Measurements from ENCODE around the gene PLCL1.

The PLCL1 gene

DNA sequence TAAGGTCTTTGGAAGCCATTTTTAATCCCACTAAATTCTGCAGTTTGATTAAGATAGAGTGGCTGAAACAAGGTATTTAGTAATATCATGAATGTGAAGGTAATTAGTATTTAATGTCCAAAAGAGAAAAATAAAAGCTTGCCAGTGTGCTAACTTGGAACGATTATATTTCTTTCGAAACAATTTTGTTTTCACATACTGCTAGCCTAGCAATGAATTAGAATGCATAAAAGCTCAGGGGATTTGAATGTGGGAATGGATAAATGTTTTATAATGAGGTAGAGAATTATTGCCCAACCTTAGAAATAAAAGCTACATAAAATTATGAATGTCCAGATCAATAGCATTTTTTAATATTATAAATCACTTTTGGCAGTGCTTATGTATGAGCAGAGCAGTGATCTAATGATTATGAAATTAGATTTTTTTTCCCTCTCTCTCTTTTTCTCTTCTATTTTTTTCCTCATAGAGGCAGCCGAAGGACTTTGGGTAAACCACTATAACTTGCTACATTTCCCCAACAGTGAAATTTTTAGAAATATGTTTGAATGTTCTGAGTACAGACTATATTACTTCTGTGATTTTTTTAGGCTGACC lies 75.5 kb downstream of the PLCL1 start:
- no peak overlapping the region for H3K4me3 ChIP-seq (ENCODE audit: low read depth, low read length)
- TF ChIP-seq, protein P1, sequence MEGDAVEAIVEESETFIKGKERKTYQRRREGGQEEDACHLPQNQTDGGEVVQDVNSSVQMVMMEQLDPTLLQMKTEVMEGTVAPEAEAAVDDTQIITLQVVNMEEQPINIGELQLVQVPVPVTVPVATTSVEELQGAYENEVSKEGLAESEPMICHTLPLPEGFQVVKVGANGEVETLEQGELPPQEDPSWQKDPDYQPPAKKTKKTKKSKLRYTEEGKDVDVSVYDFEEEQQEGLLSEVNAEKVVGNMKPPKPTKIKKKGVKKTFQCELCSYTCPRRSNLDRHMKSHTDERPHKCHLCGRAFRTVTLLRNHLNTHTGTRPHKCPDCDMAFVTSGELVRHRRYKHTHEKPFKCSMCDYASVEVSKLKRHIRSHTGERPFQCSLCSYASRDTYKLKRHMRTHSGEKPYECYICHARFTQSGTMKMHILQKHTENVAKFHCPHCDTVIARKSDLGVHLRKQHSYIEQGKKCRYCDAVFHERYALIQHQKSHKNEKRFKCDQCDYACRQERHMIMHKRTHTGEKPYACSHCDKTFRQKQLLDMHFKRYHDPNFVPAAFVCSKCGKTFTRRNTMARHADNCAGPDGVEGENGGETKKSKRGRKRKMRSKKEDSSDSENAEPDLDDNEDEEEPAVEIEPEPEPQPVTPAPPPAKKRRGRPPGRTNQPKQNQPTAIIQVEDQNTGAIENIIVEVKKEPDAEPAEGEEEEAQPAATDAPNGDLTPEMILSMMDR (IDR thresholded peaks at IDR 0.05; ENCODE audit: control insufficient read depth, extremely low read depth, insufficient read depth) = no peak
- DNase-seq (ENCODE audit: low read depth) = no peak

DNA sequence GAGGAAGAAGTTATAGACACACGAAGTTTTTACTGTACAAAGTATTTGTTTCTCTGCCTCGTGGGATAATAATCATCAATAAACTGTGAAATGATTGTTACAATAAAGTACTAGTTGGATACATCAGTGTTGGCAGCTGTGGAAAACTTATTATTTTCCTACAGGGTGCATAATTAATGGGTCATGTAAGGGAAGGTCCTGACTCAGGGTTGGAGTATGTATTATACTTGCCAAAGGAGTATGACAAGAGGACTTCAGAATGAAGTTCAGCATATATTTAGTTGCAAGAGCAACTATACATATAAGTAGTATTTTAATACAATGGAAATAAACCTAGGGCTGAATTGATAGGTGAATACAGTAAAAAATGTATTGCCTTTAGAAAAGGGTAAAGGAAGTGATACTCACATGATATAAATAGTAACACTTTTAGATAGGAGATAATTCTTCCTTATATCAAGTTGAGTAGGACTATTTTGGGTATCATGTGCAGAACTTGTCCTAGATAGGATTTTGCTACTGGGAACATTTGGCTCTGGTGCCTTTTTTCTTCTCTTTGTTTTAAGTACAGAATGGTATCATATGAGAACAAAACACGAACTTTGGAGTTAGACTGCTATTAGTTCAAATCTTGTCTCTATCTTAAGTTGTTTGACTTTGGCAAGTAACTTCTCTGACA lies 79.1 kb downstream of the PLCL1 start:
- no peak for DNase-seq (ENCODE audit: low read depth)
- H3K4me3 ChIP-seq (ENCODE audit: low read depth, low read length) = no peak overlapping the region
- TF ChIP-seq, protein P1 (IDR thresholded peaks at IDR 0.05; ENCODE audit: control insufficient read depth, extremely low read depth, insufficient read depth) = no peak

DNA sequence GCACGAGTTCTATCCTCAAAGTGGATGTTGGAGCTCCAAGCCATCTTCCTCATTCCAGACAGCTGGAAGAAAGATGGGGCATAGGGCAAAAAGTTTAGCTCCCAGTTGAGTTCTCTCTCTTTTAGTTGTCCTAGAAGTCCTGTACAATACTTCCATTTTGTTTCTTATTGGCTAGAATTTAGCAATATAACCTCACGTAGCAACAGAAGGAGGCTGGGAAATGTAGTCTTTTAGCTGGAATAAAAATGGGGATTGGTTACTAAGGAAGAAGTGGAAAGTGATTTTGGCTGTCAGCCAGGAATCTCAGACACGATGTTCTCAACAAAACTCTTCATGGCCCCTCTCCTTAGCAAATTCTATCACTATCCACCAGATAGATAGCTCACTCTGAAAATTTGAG lies 79.9 kb downstream of the PLCL1 start:
- no peak for DNase-seq (ENCODE audit: low read depth)
- no peak overlapping the region for H3K4me3 ChIP-seq (ENCODE audit: low read depth, low read length)
- TF ChIP-seq, protein P1 (IDR thresholded peaks at IDR 0.05; ENCODE audit: control insufficient read depth, extremely low read depth, insufficient read depth) = no peak

DNA sequence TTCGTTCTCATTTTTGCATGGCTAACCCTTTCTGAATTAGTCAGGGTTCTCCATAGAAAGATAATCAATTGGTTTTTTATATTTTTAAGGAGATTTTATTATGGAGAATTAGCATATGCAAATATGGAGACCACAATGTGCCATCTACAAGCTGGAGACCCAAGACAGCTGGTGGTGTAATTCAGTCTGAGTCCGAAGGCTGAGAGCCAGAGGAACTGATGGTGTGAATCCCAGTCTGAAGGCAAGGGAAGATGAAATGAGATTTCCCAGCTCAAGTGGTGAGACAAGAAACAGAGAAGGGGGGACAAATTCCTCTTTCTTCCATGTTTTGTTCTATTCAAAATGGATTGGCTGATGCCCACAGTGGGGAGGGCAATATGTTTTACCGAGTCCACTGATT lies 80.7 kb downstream of the PLCL1 start:
- no peak for DNase-seq (ENCODE audit: low read depth)

DNA sequence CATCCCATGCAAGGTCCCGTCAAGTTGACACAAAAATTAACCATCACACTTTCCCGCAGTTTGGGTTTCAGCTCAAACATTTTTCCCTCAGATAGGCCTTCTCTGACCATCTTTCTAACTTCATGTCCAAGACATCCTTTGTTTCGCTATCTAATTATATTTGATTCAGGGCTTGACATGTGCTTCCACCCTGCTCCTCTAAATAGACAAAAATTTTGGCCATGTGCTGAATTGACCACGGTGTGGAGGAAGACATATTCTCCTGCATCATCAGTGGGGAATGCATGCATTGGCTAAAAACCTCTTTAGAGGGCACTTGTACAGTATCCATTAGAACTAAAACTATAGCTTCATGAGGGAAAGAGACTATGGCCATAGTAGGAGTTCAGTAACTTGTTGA lies 81.2 kb downstream of the PLCL1 start:
- TF ChIP-seq, protein P1 (IDR thresholded peaks at IDR 0.05; ENCODE audit: control insufficient read depth, extremely low read depth, insufficient read depth) = no peak
- H3K4me3 ChIP-seq (ENCODE audit: low read depth, low read length) = no peak overlapping the region
- DNase-seq (ENCODE audit: low read depth) = no peak

More for the DNA sequence above, 80.7 kb downstream of the PLCL1 start:
- TF ChIP-seq, protein P1 (IDR thresholded peaks at IDR 0.05; ENCODE audit: control insufficient read depth, extremely low read depth, insufficient read depth) = no peak
- no peak overlapping the region for H3K4me3 ChIP-seq (ENCODE audit: low read depth, low read length)

DNA sequence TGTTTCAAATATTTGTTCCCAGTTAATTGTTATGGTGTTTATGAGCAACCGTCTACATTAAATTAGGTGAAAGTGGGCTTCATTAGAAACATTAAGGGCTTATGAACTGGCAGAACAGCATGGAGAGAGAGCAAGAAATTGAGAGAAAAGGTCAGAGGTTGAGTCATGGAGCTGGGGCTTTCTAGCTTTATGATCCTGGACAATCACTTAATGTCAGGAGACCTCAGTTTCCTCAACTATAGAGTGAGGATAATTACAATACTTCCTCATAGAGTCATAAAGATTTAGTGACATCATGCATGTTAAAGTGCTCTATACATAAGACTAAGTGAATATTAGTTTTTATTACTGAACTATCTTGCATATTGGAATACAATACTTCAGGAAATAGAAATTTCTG lies 83.9 kb downstream of the PLCL1 start:
- TF ChIP-seq, protein P1 (IDR thresholded peaks at IDR 0.05; ENCODE audit: control insufficient read depth, extremely low read depth, insufficient read depth) = no peak
- no peak overlapping the region for H3K4me3 ChIP-seq (ENCODE audit: low read depth, low read length)
- DNase-seq (ENCODE audit: low read depth) = no peak

DNA sequence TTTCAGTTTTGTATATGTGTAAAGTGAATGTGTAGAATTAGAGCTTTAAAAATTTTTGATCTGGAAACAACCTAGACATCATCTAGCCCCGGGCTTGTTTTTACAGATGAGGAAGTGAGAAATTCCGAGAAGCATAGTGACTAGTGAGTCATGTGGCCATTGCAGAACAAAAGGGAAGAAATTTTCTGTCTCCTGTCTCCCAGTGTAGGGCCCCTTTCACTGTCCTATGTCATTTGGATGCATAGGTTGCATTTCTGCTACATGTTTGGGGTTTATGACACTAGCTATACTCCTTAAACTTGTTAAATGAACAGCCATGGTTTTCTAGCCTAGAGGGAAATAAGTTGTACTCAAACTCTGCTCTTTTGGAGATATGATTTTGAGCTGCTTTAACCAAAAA lies 84.6 kb downstream of the PLCL1 start:
- H3K4me3 ChIP-seq (ENCODE audit: low read depth, low read length) = no peak overlapping the region
- TF ChIP-seq, protein P1 (IDR thresholded peaks at IDR 0.05; ENCODE audit: control insufficient read depth, extremely low read depth, insufficient read depth) = no peak
- no peak for DNase-seq (ENCODE audit: low read depth)
